Activated CD4-positive, alpha-beta T cell treated with anti-CD3 and anti-CD28 coated beads, Interleukin-2, amount 10 ng/mL, durations not matched to agents 24 days and 14 days (primary cell): ENCODE measurements around the gene LPP. TPM values are rescaled to one million over a fixed set of nuclear protein-coding genes. Genes with fewer than 3 reads are reported as not detected.

Source experiments
- DNase-seq: peaks from one replicate; pipeline ENCODE4 v3.0.0; 2022
- H3K27ac Mint-ChIP-seq: one replicate; pipeline ENCODE4 v1.8.0; 2022; ENCODE audit warnings: mild to moderate bottlenecking, mixed read lengths
- H3K27me3 Mint-ChIP-seq: one replicate; pipeline ENCODE4 v1.8.0; 2022; ENCODE audit warnings: mixed read lengths
- H3K36me3 Mint-ChIP-seq: one replicate; pipeline ENCODE4 v1.8.0; 2022; ENCODE audit warnings: low read depth, mild to moderate bottlenecking, mixed read lengths
- H3K4me1 Mint-ChIP-seq: one replicate; pipeline ENCODE4 v1.8.0; 2021; ENCODE audit warnings: mixed read lengths
- H3K4me3 Mint-ChIP-seq: one replicate; pipeline ENCODE4 v1.8.0; 2022; ENCODE audit warnings: mild to moderate bottlenecking, moderate library complexity, mixed read lengths
- H3K9me3 Mint-ChIP-seq: one replicate; pipeline ENCODE4 v1.8.0; 2021; ENCODE audit warnings: mixed read lengths
- intact Hi-C: fragments of 100-400 bp; cut with micrococcal nuclease; formaldehyde crosslinking; loops from one replicate; pipeline ENCODE4 v1.15.1; 2023
- total RNA-seq: library from RNA; stranded (reverse); gene quantifications from 2 replicates; pipeline ENCODE4 v1.2.3, GENCODE V29; 2022

LPP gene
- total RNA-seq, 1 donor from 2014 or later = 41.4 TPM

GRCh38 chr3:188822004-188822403 is 668.0 kb downstream of the LPP start:
- Mint-ChIP-seq H3K27ac (no peak overlapping the region), H3K36me3 (no peaks in the 10 kb centered on the region), H3K4me1 (peaks cover 2% of the 10 kb centered on the region), H3K9me3 (no peaks in the 10 kb centered on the region), H3K27me3 (peaks cover 2% of the 10 kb centered on the region), H3K4me3 (no peak overlapping the region)
- intact Hi-C loops = no loop called here
- no peak for DNase-seq

- no peaks in the 10 kb centered on the region for H3K9me3 Mint-ChIP-seq
- H3K27ac Mint-ChIP-seq = no peak overlapping the region
- H3K27me3 Mint-ChIP-seq = peaks cover 2% of the 10 kb centered on the region
- H3K4me1 Mint-ChIP-seq = peaks cover 2% of the 10 kb centered on the region
- H3K36me3 Mint-ChIP-seq = no peaks in the 10 kb centered on the region
- no peak for DNase-seq
- intact Hi-C loops = no loop called here
- no peak overlapping the region for H3K4me3 Mint-ChIP-seq
Observed at GRCh38 chr3:188822411-188822810, 668.5 kb downstream of the LPP start.

GRCh38 chr3:188824566-188824965 is 670.6 kb downstream of the LPP start:
- peaks cover 2% of the 10 kb centered on the region for H3K27me3 Mint-ChIP-seq
- no peaks in the 10 kb centered on the region for H3K9me3 Mint-ChIP-seq
- intact Hi-C loops = no loop called here
- no peak overlapping the region for H3K27ac Mint-ChIP-seq
- peaks cover under 1% of the 10 kb centered on the region for H3K4me1 Mint-ChIP-seq
- DNase-seq = no peak
- no peak overlapping the region for H3K4me3 Mint-ChIP-seq
- H3K36me3 Mint-ChIP-seq = no peaks in the 10 kb centered on the region

- no peak for DNase-seq
- Mint-ChIP-seq H3K27ac (no peak overlapping the region), H3K9me3 (no peaks in the 10 kb centered on the region), H3K36me3 (no peaks in the 10 kb centered on the region), H3K27me3 (no peaks in the 10 kb centered on the region), H3K4me3 (no peak overlapping the region), H3K4me1 (no peaks in the 10 kb centered on the region)
- intact Hi-C loops = no loop called here
Observed at GRCh38 chr3:188825901-188826300, 671.9 kb downstream of the LPP start.

- no peak overlapping the region for H3K27ac Mint-ChIP-seq
- H3K27me3 Mint-ChIP-seq = no peaks in the 10 kb centered on the region
- no peak overlapping the region for H3K4me3 Mint-ChIP-seq
- H3K36me3 Mint-ChIP-seq = no peaks in the 10 kb centered on the region
- no peaks in the 10 kb centered on the region for H3K4me1 Mint-ChIP-seq
- DNase-seq = no peak
- intact Hi-C loops = no loop called here
- H3K9me3 Mint-ChIP-seq = no peaks in the 10 kb centered on the region
Observed at GRCh38 chr3:188826574-188826973, 672.6 kb downstream of the LPP start.

- Mint-ChIP-seq H3K4me3 (no peak overlapping the region), H3K4me1 (no peaks in the 10 kb centered on the region), H3K27ac (no peak overlapping the region), H3K9me3 (no peaks in the 10 kb centered on the region), H3K27me3 (no peaks in the 10 kb centered on the region), H3K36me3 (no peaks in the 10 kb centered on the region)
- intact Hi-C loops = no loop called here
- no peak for DNase-seq
Observed at GRCh38 chr3:188827103-188827502, 673.1 kb downstream of the LPP start.

- Mint-ChIP-seq H3K27ac (no peak overlapping the region), H3K36me3 (no peaks in the 10 kb centered on the region), H3K4me3 (no peak overlapping the region), H3K4me1 (no peaks in the 10 kb centered on the region), H3K27me3 (no peaks in the 10 kb centered on the region), H3K9me3 (no peaks in the 10 kb centered on the region)
- DNase-seq = no peak
- intact Hi-C loops = no loop called here
Observed at GRCh38 chr3:188827576-188827975, 673.6 kb downstream of the LPP start.

- Mint-ChIP-seq H3K27me3 (no peaks in the 10 kb centered on the region), H3K27ac (no peak overlapping the region), H3K4me3 (no peak overlapping the region), H3K9me3 (no peaks in the 10 kb centered on the region), H3K4me1 (no peaks in the 10 kb centered on the region), H3K36me3 (no peaks in the 10 kb centered on the region)
- DNase-seq = no peak
- intact Hi-C loops = no loop called here
Observed at GRCh38 chr3:188829130-188829529, 675.2 kb downstream of the LPP start.

GRCh38 chr3:188829576-188829975 is 675.6 kb downstream of the LPP start:
- Mint-ChIP-seq H3K4me3 (no peak overlapping the region), H3K9me3 (no peaks in the 10 kb centered on the region), H3K27me3 (no peaks in the 10 kb centered on the region), H3K36me3 (no peaks in the 10 kb centered on the region), H3K27ac (no peak overlapping the region), H3K4me1 (peaks cover 4% of the 10 kb centered on the region)
- no peak for DNase-seq
- intact Hi-C loops = no loop called here

GRCh38 chr3:188830893-188831292 is 676.9 kb downstream of the LPP start:
- DNase-seq = no peak
- Mint-ChIP-seq H3K4me3 (no peak overlapping the region), H3K4me1 (peaks cover 4% of the 10 kb centered on the region), H3K27me3 (no peaks in the 10 kb centered on the region), H3K36me3 (no peaks in the 10 kb centered on the region), H3K9me3 (no peaks in the 10 kb centered on the region), H3K27ac (no peak overlapping the region)
- intact Hi-C loops = loop anchor here (2.0 to 5.0 kb wide), 2 partner anchors 124 to 1089 kb away; no protein-coding TSS in a partner anchor

- Mint-ChIP-seq H3K27ac (no peak overlapping the region), H3K36me3 (no peaks in the 10 kb centered on the region), H3K4me3 (no peak overlapping the region), H3K27me3 (no peaks in the 10 kb centered on the region), H3K9me3 (no peaks in the 10 kb centered on the region), H3K4me1 (peaks cover 4% of the 10 kb centered on the region)
- intact Hi-C loops = loop anchor here (5.0 kb wide), 1 partner anchor 1090 kb away; no protein-coding TSS in a partner anchor
- no peak for DNase-seq
Observed at GRCh38 chr3:188832146-188832545, 678.2 kb downstream of the LPP start.

- Mint-ChIP-seq H3K36me3 (no peaks in the 10 kb centered on the region), H3K4me1 (peaks cover 4% of the 10 kb centered on the region), H3K4me3 (no peak overlapping the region), H3K27me3 (no peaks in the 10 kb centered on the region), H3K9me3 (no peaks in the 10 kb centered on the region), H3K27ac (no peak overlapping the region)
- intact Hi-C loops = loop anchor here (5.0 kb wide), 1 partner anchor 1091 kb away; no protein-coding TSS in a partner anchor
- DNase-seq = no peak
Observed at GRCh38 chr3:188832961-188833721, 679.2 kb downstream of the LPP start.

GRCh38 chr3:188834349-188834748 is 680.4 kb downstream of the LPP start:
- no peak for DNase-seq
- Mint-ChIP-seq H3K27ac (no peak overlapping the region), H3K4me3 (no peak overlapping the region), H3K9me3 (no peaks in the 10 kb centered on the region), H3K4me1 (peaks cover 4% of the 10 kb centered on the region), H3K27me3 (no peaks in the 10 kb centered on the region), H3K36me3 (no peaks in the 10 kb centered on the region)
- intact Hi-C loops = loop anchor here (5.0 kb wide), 1 partner anchor 1092 kb away; no protein-coding TSS in a partner anchor

GRCh38 chr3:188839187-188839695 is 685.3 kb downstream of the LPP start:
- intact Hi-C loops = no loop called here
- no peak for DNase-seq
- Mint-ChIP-seq H3K9me3 (no peaks in the 10 kb centered on the region), H3K4me1 (peaks cover 3% of the 10 kb centered on the region), H3K4me3 (no peak overlapping the region), H3K27me3 (peaks cover 2% of the 10 kb centered on the region), H3K36me3 (peaks cover 1% of the 10 kb centered on the region), H3K27ac (no peak overlapping the region)
